Neural cell (in vitro differentiated cells): Measurements from ENCODE around the gene AGO3. TPM values are rescaled to one million over a fixed set of nuclear protein-coding genes. Genes with fewer than 3 reads are reported as not detected.
"Not testable (repeated sequence)": the region's sequence is repeated elsewhere in the genome, so short reads cannot be mapped to it uniquely, and the experiment has no call there.

Experiments
- H2AFZ ChIP-seq: fragments of 200-600, 300-800 bp; sonication (generic), shearing (Covaris generic); 2 replicates; pipeline ENCODE4 v1.6.0; 2014; ENCODE audit warnings: low read depth, mild to moderate bottlenecking, antibody characterized with exemption, low read length, moderate library complexity
- H3F3A ChIP-seq: fragments of 200-600 bp; shearing (Covaris generic); 2 replicates; pipeline ENCODE4 v1.6.1; 2016; ENCODE audit warnings: mild to moderate bottlenecking, moderate library complexity, mixed read lengths, antibody characterized with exemption, low read length; ENCODE audit not compliant: insufficient read depth, poor library complexity, severe bottlenecking
- H3K27ac ChIP-seq: fragments of 200-600, 300-800 bp; sonication (generic), shearing (Covaris generic); 2 replicates; pipeline ENCODE4 v1.5.1; 2014; ENCODE audit warnings: mild to moderate bottlenecking, low read length, moderate library complexity
- H3K27me3 ChIP-seq: fragments of 300-800, 200-600 bp; sonication (generic), shearing (Covaris generic); 2 replicates; pipeline ENCODE4 v1.6.0; 2014; ENCODE audit warnings: mild to moderate bottlenecking, low read depth, low read length, moderate library complexity; ENCODE audit not compliant: insufficient read depth
- H3K36me3 ChIP-seq: fragments of 300-800, 200-600 bp; sonication (generic), shearing (Covaris generic); 2 replicates; pipeline ENCODE4 v1.5.1; 2014; ENCODE audit warnings: mild to moderate bottlenecking, antibody characterized with exemption, low read length, moderate library complexity; ENCODE audit not compliant: insufficient read depth
- H3K4me2 ChIP-seq: fragments of 300-800, 200-600 bp; sonication (generic), shearing (Covaris generic); 2 replicates; pipeline ENCODE4 v1.6.0; 2014; ENCODE audit warnings: mild to moderate bottlenecking, low read length
- H3K4me3 ChIP-seq: fragments of 300-800, 200-600 bp; sonication (generic), shearing (Covaris generic); 2 replicates; pipeline ENCODE4 v1.5.1; 2014; ENCODE audit warnings: mild to moderate bottlenecking, low read length, moderate library complexity
- H3K79me2 ChIP-seq: fragments of 200-600 bp; shearing (Covaris generic); replicated peaks from 2 replicates; pipeline ENCODE4 v1.6.0; 2014; ENCODE audit warnings: mild to moderate bottlenecking, low read length, moderate library complexity; ENCODE audit not compliant: insufficient read depth
- H3K9ac ChIP-seq: fragments of 300-800, 200-600 bp; sonication (generic), shearing (Covaris generic); 2 replicates; pipeline ENCODE4 v1.6.1; 2016; ENCODE audit warnings: mild to moderate bottlenecking, low read length, mixed read lengths
- H3K9me2 ChIP-seq: fragments of 200-600 bp; shearing (Covaris generic); 2 replicates; pipeline ENCODE4 v1.6.1; 2016; ENCODE audit warnings: mild to moderate bottlenecking, low read length, mixed read lengths; ENCODE audit not compliant: insufficient read depth
- H3K9me3 ChIP-seq: fragments of 200-600, 300-800 bp; sonication (generic), shearing (Covaris generic); 2 replicates; pipeline ENCODE4 v1.6.1; 2016; ENCODE audit warnings: mild to moderate bottlenecking, mixed run types, low read length, moderate library complexity, mixed read lengths
- H4K20me1 ChIP-seq: fragments of 200-600 bp; shearing (Covaris generic); 2 replicates; pipeline ENCODE4 v1.6.1; 2016; ENCODE audit warnings: mild to moderate bottlenecking, mixed run types; ENCODE audit not compliant: insufficient read depth
- EP300 ChIP-seq: fragments of 450-650 bp; conservative IDR thresholded peaks from 2 replicates; pipeline ENCODE4 v1.6.1; 2014; ENCODE audit warnings: antibody characterized with exemption, mild to moderate bottlenecking, moderate library complexity; ENCODE audit not compliant: poor library complexity, severe bottlenecking
- EZH2 ChIP-seq: fragments of 200-600, 300-800 bp; shearing (Covaris generic), sonication (generic); IDR thresholded peaks from 2 replicates; pipeline ENCODE4 v1.6.1; 2014; ENCODE audit warnings: antibody characterized with exemption, low read length, borderline replicate concordance, mild to moderate bottlenecking; ENCODE audit not compliant: insufficient read depth, poor library complexity, severe bottlenecking
- MXI1 ChIP-seq: fragments of 450-650 bp; conservative IDR thresholded peaks from 2 replicates; pipeline ENCODE4 v1.6.1; 2014; ENCODE audit warnings: antibody characterized with exemption, mild to moderate bottlenecking; ENCODE audit not compliant: poor library complexity, severe bottlenecking
- POLR2AphosphoS5 ChIP-seq: IDR thresholded peaks from 2 replicates; pipeline ENCODE4 v1.6.1; 2012
- RAD21 ChIP-seq: fragments of 450-650 bp; conservative IDR thresholded peaks from 2 replicates; pipeline ENCODE4 v1.6.1; 2014; ENCODE audit warnings: antibody characterized with exemption, mild to moderate bottlenecking, moderate library complexity
- SMC3 ChIP-seq: fragments of 450-650 bp; conservative IDR thresholded peaks from 2 replicates; pipeline ENCODE4 v1.6.1; 2014; ENCODE audit warnings: antibody characterized with exemption, mild to moderate bottlenecking, moderate library complexity; ENCODE audit not compliant: poor library complexity
- TAF1 ChIP-seq: IDR thresholded peaks from 2 replicates; pipeline ENCODE4 v1.6.1; 2012; ENCODE audit warnings: low read depth
- polyA plus RNA-seq: library from polyadenylated mRNA; depleted of rRNA; stranded (reverse); fragments of >200 nt; gene quantifications from 2 replicates; pipeline ENCODE4 v1.2.3, GENCODE V29; 2014
- TF ChIP-seq, protein P1 (sequence below): fragments of 450-650 bp; IDR thresholded peaks from 2 replicates; pipeline ENCODE4 v1.5.1; 2014; ENCODE audit warnings: antibody characterized with exemption, mild to moderate bottlenecking, moderate library complexity; ENCODE audit not compliant: poor library complexity, severe bottlenecking
- TF ChIP-seq, protein P2 (sequence below): IDR thresholded peaks from 2 replicates; pipeline ENCODE4 v1.6.1; 2012; ENCODE audit warnings: borderline replicate concordance

Gene AGO3
- polyA plus RNA-seq, 1 donor from 2014 or later: 9.4 TPM

DNA sequence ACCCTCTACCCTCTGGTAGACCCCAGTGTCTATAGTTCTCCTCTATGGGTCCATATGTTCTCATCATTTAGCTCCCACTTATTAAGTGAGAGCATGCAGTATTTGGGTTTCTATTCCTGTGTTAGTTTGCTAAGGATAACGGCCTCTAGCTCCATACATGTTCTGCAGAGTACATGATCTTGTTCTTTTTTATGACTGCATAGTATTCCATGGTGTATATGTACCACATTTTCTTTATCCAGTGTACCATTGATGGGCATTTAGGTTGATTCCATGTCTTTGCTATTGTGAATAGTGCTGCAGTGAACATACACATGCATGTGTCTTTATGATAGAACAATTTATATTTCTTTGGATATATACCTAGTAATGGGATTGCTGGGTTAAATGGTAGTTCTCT, 33.4 kb downstream of the AGO3 start:
- not testable (repeated sequence) for H4K20me1 ChIP-seq, H2AFZ ChIP-seq

GRCh38 chr1:35968396-35968795, 37.5 kb downstream of the AGO3 start:
- Histone ChIP-seq H3K9me3 (no peaks in the 10 kb centered on the region), H3K9ac (no peak overlapping the region), H3K79me2 (no peaks in the 10 kb centered on the region), H3K4me3 (no peak overlapping the region), H4K20me1 (no peaks in the 10 kb centered on the region), H3K4me2 (no peak overlapping the region), H3K27ac (no peak overlapping the region), H3F3A (no peaks in the 10 kb centered on the region), H3K36me3 (no peaks in the 10 kb centered on the region), H3K9me2 (no peaks in the 10 kb centered on the region), H2AFZ (no peak overlapping the region), H3K27me3 (no peaks in the 10 kb centered on the region)
- no peak for TF ChIP-seq MXI1
- TF ChIP-seq, protein P1, sequence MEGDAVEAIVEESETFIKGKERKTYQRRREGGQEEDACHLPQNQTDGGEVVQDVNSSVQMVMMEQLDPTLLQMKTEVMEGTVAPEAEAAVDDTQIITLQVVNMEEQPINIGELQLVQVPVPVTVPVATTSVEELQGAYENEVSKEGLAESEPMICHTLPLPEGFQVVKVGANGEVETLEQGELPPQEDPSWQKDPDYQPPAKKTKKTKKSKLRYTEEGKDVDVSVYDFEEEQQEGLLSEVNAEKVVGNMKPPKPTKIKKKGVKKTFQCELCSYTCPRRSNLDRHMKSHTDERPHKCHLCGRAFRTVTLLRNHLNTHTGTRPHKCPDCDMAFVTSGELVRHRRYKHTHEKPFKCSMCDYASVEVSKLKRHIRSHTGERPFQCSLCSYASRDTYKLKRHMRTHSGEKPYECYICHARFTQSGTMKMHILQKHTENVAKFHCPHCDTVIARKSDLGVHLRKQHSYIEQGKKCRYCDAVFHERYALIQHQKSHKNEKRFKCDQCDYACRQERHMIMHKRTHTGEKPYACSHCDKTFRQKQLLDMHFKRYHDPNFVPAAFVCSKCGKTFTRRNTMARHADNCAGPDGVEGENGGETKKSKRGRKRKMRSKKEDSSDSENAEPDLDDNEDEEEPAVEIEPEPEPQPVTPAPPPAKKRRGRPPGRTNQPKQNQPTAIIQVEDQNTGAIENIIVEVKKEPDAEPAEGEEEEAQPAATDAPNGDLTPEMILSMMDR: no peak
- TF ChIP-seq RAD21: no peak
- no peak for TF ChIP-seq TAF1
- TF ChIP-seq SMC3: no peak
- TF ChIP-seq EZH2: no peak
- TF ChIP-seq POLR2AphosphoS5: no peak
- TF ChIP-seq, protein P2, sequence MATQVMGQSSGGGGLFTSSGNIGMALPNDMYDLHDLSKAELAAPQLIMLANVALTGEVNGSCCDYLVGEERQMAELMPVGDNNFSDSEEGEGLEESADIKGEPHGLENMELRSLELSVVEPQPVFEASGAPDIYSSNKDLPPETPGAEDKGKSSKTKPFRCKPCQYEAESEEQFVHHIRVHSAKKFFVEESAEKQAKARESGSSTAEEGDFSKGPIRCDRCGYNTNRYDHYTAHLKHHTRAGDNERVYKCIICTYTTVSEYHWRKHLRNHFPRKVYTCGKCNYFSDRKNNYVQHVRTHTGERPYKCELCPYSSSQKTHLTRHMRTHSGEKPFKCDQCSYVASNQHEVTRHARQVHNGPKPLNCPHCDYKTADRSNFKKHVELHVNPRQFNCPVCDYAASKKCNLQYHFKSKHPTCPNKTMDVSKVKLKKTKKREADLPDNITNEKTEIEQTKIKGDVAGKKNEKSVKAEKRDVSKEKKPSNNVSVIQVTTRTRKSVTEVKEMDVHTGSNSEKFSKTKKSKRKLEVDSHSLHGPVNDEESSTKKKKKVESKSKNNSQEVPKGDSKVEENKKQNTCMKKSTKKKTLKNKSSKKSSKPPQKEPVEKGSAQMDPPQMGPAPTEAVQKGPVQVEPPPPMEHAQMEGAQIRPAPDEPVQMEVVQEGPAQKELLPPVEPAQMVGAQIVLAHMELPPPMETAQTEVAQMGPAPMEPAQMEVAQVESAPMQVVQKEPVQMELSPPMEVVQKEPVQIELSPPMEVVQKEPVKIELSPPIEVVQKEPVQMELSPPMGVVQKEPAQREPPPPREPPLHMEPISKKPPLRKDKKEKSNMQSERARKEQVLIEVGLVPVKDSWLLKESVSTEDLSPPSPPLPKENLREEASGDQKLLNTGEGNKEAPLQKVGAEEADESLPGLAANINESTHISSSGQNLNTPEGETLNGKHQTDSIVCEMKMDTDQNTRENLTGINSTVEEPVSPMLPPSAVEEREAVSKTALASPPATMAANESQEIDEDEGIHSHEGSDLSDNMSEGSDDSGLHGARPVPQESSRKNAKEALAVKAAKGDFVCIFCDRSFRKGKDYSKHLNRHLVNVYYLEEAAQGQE: no peak
- TF ChIP-seq EP300: no peak

More for the DNA sequence above, 33.4 kb downstream of the AGO3 start:
- not testable (repeated sequence) for H3K4me2 ChIP-seq, H3K79me2 ChIP-seq, H3K36me3 ChIP-seq, H3K4me3 ChIP-seq, H3F3A ChIP-seq, H3K27me3 ChIP-seq, H3K9me2 ChIP-seq, H3K9ac ChIP-seq, H3K9me3 ChIP-seq, H3K27ac ChIP-seq

DNA sequence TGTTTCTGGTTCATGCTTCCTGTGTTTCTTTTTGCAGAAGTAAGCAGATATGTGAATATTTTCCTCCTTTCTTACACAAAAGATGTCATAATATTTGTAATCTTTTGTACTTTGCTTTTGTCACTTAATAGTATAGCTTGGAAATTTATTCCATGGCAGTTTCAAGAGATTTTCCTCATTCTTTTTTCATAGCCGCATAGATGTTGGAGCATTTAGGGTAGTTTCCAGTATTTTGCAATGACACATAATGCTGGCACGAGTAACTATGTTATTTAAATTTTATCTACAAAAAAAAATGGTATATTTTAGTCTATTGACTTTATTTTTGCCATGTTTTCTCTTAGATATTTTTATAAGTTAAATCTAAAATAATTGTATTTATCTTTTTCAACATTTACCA, 40.7 kb downstream of the AGO3 start:
- Histone ChIP-seq H3K36me3 (no peaks in the 10 kb centered on the region), H3K9me2 (no peaks in the 10 kb centered on the region), H2AFZ (no peak overlapping the region), H3K9ac (no peak overlapping the region), H4K20me1 (no peaks in the 10 kb centered on the region), H3K27ac (no peak overlapping the region), H3F3A (no peaks in the 10 kb centered on the region), H3K9me3 (no peaks in the 10 kb centered on the region), H3K4me2 (no peak overlapping the region), H3K27me3 (no peaks in the 10 kb centered on the region), H3K79me2 (no peaks in the 10 kb centered on the region), H3K4me3 (no peak overlapping the region)
- TF ChIP-seq MXI1 (no peak), POLR2AphosphoS5 (no peak), SMC3 (no peak), EZH2 (no peak), RAD21 (no peak), TAF1 (no peak), EP300 (no peak)
- TF ChIP-seq, protein P2: no peak
- TF ChIP-seq, protein P1: no peak
